NCI-H446 (cell line): ENCODE measurements around the gene INO80.

Experiments used
- DNase-seq, 2 experiments: peaks; one replicate each; lab custom pipeline; 2025; lab: John Stamatoyannopoulos, UW

Gene INO80

DNA sequence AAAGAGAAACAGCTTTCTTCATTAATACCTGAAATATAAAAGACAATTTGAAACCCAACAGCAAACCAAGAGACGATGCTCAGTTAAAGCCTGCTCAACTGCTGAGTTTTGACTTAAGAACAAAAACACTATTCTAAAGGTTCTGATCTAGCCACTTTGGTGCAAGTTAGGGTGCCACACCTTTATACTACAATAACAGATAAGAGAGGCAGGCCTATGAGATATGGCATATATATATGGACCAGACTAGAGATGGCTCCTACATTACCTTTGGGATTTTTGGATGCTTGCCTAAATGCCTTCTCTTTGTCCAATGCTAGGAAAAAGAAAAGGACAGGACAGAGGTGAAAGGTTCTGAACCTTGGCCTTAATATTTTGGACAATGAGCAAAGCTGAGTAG, 68.6 kb downstream of the INO80 start:
- DNase-seq = no peak

DNA sequence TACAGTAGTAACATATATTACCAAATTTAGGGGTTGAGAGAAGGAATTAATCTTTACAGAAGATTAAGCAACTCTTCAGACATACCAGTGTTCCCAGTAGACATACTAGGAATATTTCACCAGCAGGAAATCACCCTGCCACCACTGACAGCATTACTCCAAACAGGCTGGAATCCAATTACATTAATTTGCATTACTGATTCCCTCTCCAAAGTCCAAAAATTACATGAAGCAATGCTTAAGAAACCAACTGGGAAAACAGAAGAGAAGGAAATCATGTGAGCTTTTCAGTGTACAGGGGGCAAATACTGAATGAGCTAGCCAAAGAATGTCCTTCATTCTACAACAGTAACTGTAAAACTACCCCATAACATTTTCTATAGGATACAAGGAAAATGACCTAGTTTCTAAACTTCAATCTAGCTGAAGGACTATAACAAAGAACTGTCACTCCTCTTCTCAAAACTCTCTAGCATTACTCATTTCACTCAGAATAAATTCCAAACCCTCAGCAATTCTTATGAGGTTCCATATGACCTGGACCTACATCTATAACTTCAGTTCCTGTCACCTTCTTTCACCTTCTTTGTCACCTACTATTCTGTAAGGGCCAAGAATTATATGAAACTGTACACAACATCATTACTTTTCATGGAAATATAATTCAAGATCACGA, 72.7 kb downstream of the INO80 start:
- DNase-seq = no peak

DNA sequence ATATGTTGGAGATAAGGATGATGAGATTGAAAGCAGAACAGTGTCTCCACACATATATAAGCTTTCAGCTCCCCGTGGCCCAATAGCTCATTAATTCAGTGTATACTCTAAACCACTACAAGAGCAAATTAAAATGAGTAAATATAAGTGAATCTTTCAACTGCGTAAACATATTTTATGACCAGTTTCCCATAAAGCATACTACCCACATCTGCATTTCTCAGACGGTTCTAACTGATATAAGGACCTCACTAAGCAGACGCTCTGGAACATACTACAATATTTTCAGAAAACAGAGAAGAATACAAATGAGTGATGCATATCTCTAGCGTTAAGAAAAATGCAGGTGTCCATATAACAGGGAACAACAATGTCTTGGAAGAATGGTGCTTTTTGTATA, 73.2 kb downstream of the INO80 start:
- DNase-seq = no peak

DNA sequence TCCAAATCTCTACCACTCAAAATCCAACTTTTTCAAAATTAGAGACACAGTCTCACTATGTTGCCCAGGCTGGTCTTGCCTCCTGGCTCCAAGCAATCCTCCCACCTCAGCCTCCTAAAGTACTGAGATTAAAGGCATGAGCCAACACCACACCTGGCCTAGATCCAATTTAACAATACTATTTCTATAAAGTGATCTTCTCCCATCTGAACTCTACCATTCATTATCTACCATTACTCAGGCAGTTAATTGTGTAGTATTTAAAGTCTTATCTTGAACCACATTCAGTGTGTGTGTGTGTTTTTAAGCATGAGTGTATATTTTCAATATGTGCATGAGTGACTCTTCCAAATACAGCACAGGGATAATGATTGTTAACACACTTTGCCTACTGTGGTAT, 77.0 kb downstream of the INO80 start:
- DNase-seq = no peak

GRCh38 chr15:41032079-41032328, 84.1 kb downstream of the INO80 start:
- no peak for DNase-seq

GRCh38 chr15:41031232-41032078, 84.6 kb downstream of the INO80 start:
- DNase-seq = no peak

- DNase-seq = no peak
Measured at GRCh38 chr15:41028853-41029252, 87.2 kb downstream of the INO80 start.

GRCh38 chr15:41025393-41025792, 90.7 kb downstream of the INO80 start:
- no peak for DNase-seq

DNA sequence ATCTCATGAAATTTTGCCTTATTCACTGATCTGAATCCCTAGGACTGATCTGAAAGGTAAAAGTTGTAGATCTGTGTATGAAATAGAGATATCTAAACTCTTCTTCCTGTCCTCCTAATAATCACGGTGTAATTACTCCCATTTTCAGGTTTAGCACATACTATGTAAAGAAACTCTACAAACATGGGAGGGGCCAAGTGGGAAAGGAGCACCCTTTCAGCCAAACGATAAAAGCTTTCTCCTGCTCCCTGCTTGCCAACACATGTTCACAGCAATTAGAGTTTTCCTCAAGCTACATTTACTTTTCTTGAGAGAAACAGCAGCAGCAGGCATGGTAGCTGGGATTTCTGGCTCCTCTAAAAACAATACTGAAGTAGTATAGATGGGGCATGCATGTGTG, 91.2 kb downstream of the INO80 start:
- DNase-seq = no peak

GRCh38 chr15:41024131-41024530, 91.9 kb downstream of the INO80 start:
- no peak for DNase-seq

GRCh38 chr15:41022487-41023090, 93.5 kb downstream of the INO80 start:
- peak; percentile 1 to 42 for DNase-seq

DNA sequence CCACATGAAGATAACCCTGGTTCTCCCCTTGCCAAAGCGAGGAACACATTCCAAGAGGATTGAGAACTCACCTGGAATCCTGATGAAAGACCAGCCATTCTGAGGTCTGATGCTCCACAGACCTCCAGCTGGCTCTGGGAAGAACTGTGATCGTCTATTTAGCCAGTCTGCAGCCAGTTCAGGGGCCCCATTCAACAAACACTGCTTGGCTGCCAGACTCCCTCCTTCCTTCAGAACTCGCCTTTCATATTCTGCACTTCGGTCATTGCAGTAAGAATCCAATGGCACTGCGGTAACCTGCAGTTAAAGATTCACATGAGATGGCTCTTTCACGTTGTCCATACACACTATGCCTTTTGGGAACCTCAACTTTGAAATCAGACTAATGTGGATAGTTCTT, 95.3 kb downstream of the INO80 start:
- DNase-seq = no peak

- DNase-seq = no peak
Measured at GRCh38 chr15:41020311-41020710, 95.8 kb downstream of the INO80 start.

DNA sequence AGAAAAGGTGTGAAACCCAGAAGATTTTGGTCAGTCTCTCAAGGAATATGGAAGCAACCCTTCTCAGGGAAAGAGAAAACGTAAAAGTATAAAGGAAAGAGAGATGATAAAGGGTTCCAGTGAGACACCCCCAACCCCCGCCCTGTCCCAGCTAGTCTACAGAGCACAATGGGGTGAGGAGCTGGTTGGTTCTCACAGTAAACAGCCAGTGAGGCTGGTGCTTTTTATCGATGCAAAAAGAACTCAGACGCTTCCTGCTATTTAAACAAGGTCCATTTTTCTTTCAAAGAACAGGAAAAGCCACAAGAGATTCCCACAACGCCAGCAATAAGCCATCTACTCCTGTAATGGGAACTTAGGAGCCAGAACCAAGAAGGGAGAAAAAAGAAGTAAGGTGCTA, 96.9 kb downstream of the INO80 start:
- DNase-seq = no peak

GRCh38 chr15:41018534-41018933, 97.5 kb downstream of the INO80 start:
- DNase-seq = no peak

- DNase-seq = no peak
Measured at GRCh38 chr15:41017066-41017735, 98.9 kb downstream of the INO80 start.

DNA sequence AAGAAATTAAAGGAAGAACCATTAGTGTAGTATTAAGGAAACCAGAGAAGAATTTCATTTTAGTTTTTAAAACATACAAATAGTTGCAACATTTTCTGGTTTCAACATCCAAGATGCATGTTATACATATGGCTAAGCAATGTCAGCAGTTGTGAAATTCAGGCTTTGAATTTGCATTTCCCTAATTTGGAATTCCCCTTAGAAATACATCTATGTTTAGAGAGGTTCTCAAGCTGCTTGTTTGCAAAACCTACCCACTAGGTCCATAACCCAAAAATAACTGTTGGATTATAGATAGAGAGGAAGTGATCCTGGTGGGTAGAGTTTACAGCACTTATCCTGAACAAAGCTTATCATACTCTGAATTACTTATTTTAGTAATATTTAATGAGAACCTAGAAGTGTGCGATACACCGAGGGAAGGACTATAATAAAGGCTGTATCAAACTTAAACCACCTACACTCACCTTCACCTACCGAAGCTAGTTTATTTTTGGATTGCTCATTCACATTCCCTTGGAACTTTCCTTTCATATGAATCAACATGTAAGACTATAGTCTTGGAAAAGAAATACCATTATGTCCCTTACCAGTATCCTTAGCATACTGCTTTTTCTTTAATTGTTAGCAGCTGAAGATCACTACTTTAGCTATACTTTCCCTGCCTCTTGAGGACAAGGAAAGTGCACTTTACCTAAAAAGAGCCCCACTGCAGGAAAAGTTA, 102.2 kb downstream of the INO80 start:
- no peak for DNase-seq

DNA sequence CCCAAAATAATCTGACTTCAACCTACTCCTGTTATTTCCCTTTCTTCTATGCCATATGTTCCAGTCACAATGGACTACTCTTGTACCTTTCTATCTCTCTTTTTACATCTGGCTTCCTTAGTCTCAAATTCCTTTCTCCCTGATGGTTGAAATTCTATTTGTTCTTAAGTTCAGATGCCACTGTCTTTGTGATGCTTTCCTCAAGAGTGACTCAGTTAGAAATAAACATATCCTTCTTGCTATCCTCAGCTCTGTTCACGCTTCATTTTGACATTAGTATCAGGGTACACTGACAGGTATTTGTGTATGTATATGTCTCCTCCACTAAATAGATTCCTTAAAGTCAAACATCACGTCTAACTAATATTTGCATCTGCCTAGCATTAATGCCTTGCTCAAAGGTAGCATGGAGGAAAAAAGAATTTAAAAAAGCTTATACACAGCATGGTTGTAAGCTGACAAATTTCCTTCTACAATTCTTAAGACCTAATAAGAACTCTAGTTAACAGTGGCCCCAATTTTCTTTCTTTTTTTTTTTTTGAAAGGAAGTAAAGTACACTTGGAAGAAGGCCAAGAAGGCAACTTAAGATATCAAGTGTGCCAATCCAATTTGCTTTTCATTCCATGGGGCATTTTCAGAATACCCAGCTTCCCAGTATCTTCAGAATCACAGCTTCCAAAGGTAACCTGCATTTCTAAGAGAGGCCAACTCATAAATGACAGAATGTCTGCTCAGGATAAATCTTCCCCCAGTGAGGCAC, 104.8 kb downstream of the INO80 start:
- no peak for DNase-seq

DNA sequence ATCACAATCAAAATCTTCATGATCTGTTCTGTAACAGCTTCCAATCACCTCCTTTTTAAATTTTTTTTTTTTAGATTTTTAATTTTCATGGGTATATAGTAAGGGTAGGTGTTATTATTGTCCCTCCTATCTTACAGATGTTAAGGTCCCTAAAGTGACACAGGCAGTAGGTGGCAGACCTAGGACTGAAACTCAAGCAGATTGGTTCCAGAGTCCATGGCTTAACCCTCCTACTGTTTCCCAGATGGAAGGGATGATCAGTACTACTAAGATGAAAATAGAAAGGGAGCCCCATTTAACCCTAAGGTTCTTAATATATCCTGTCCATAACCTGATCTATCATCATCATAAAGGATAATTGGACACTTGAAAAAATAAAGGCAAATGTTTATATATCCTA, 105.7 kb downstream of the INO80 start:
- DNase-seq = no peak

GRCh38 chr15:41006479-41006878, 109.6 kb downstream of the INO80 start:
- no peak for DNase-seq

- no peak for DNase-seq
Measured at GRCh38 chr15:41004490-41004889, 111.6 kb downstream of the INO80 start.
